Right lobe of liver (tissue), 6 donors: ENCODE measurements around the gene HADHB. TPM values are rescaled to one million over a fixed set of nuclear protein-coding genes. Genes with fewer than 3 reads are reported as not detected.

ENCODE experiments used
- ATAC-seq, 4 donors: fragments of 200-7000 bp; cut with Tn5 transposase; one replicate each; pipeline ENCODE4 v1.9.1; 2020; ENCODE audit warnings: mild to moderate bottlenecking in 4 of 4, moderate library complexity in 4 of 4
- DNase-seq, 3 donors: peaks; one replicate each; pipeline ENCODE4 v3.0.0-alpha.2; 2020
- H3K27ac ChIP-seq, 3 donors: fragments of 200-600 bp; one replicate each; pipeline ENCODE4 v1.8.0; 2022
- H3K27me3 ChIP-seq, 2 donors: fragments of 200-600 bp; one replicate each; pipeline ENCODE4 v1.8.0; 2022
- H3K36me3 ChIP-seq, 4 donors: fragments of 200-600 bp; sonication (generic) in 1 of 4; one replicate each; pipeline versions ENCODE4 v1.5.1 to v1.8.0; 2017 to 2022; ENCODE audit warnings: control low read depth in 1 of 4
- H3K4me1 ChIP-seq, 4 donors: fragments of 200-600 bp; sonication (generic) in 1 of 4; one replicate each; pipeline versions ENCODE4 v1.5.1 to v1.8.0; 2017 to 2022; ENCODE audit warnings: control low read depth in 1 of 4
- H3K4me3 ChIP-seq, 3 donors: fragments of 200-600 bp; one replicate each; pipeline ENCODE4 v1.8.0; 2022
- H3K9me3 ChIP-seq, 4 donors: fragments of 200-600 bp; sonication (generic) in 1 of 4; one replicate each; pipeline versions ENCODE4 v1.5.1 to v1.8.0; 2017 to 2022; ENCODE audit warnings: control low read depth in 1 of 4
- CTCF ChIP-seq, 4 donors: fragments of 200-600 bp in 3 of 4; fragments of 450-650 bp in 1 of 4; IDR thresholded peaks; one replicate each; pipeline versions ENCODE4 v1.5.1 to v1.8.0; 2016 to 2022; ENCODE audit warnings: antibody characterized with exemption in 4 of 4, mild to moderate bottlenecking in 2 of 4
- POLR2A ChIP-seq: fragments of 450-650 bp; IDR thresholded peaks from one replicate; pipeline ENCODE4 v1.6.1; 2017; ENCODE audit warnings: antibody characterized with exemption, mild to moderate bottlenecking
- WGBS: methylation state at CpG from one replicate; pipeline ENCODE4 v1.1.6; 2018; ENCODE audit warnings: low coverage, low lambda C conversion rate; ENCODE audit not compliant: insufficient coverage; ENCODE audit errors: missing lambda C conversion rate; 5-methylcytosine and 5-hydroxymethylcytosine counted together
- intact Hi-C, 2 donors: fragments of 100-400 bp; cut with DNase I; formaldehyde crosslinking; loops; one replicate each; pipeline versions ENCODE4 v1.11.2 to v1.14.1; 2022
- total RNA-seq, 6 experiments: library from RNA; depleted of rRNA in 2 of 6; stranded (reverse); fragments of >200 nt in 2 of 6; fragmentation: NEBNext Ultra II Directional in 3 of 6; extraction: Animal tissue kit (Norgen Biotek cat#: 25700) in 3 of 6; gene quantifications; one replicate each; pipeline versions ENCODE4 v1.1.0 to v1.2.4, GENCODE V29; 2016 to 2023
- donor health status: DM: no; HTN: yes; CAD: no.
- donor health status: DM: no; HTN: no; CAD: no.
- donor health status: DM: no; HTN: no; CAD: no.
- donor health status: DM: no; HTN: yes; CAD: no.
- donor health status: DM: no; HTN: yes; CAD: no.

HADHB gene
- total RNA-seq, 6 experiments from 2014 or later, result 129 to 295 (median 219) TPM

DNA sequence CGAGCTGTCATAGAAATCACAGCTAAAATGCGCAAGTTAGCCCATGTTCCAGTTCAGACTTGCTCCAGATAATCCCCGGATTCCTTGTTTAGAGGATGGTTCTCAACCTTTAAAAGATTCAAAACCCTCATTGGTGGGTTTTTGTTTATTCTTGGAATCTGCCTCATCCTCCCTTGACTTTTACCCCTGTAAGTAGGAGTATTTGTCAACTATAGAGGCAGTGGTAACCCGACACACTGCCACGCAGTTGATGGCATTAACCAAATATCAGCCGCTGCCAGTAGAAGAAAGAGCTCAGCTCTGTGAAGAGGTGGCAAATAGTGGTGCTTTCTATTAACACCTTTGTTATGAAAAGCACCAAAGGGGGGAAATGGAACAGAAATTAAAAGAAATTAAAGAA is 60.8 kb downstream of the HADHB start:
- Histone ChIP-seq H3K27me3 (no peaks in the 10 kb centered on the region), H3K36me3 (no peaks in the 10 kb centered on the region), H3K4me3 (no peak overlapping the region), H3K27ac (no peak overlapping the region), H3K9me3 (no peaks in the 10 kb centered on the region), H3K4me1 (no peaks in the 10 kb centered on the region)
- ATAC-seq (no peak), DNase-seq (no peak)
- TF ChIP-seq POLR2A (no peak), CTCF (IDR thresholded peaks at IDR 0.05) (no peak)
- intact Hi-C loops, result no loop called here
- 85% methylated on average over 6 of the region's 6 CpGs for WGBS

GRCh38 chr2:26309921-26310320 is 65.2 kb downstream of the HADHB start:
- intact Hi-C loops, result no loop called here
- 39% methylated on average over 3 of the region's 10 CpGs for WGBS
- DNase-seq, result no peak
- no peaks in the 10 kb centered on the region for H3K27me3 ChIP-seq
- no peak overlapping the region for H3K27ac ChIP-seq
- H3K9me3 ChIP-seq, result no peaks in the 10 kb centered on the region
- TF ChIP-seq CTCF (IDR thresholded peaks at IDR 0.05), result no peak
- TF ChIP-seq POLR2A, result no peak
- no peak overlapping the region for H3K4me3 ChIP-seq
- ATAC-seq, result no peak
- no peaks in the 10 kb centered on the region for H3K36me3 ChIP-seq
- no peaks in the 10 kb centered on the region for H3K4me1 ChIP-seq

- Histone ChIP-seq H3K9me3 (no peaks in the 10 kb centered on the region), H3K4me1 (no peaks in the 10 kb centered on the region), H3K4me3 (no peak overlapping the region), H3K27me3 (no peaks in the 10 kb centered on the region), H3K27ac (no peak overlapping the region), H3K36me3 (no peaks in the 10 kb centered on the region)
- intact Hi-C loops, result no loop called here
- ATAC-seq, result no peak
- 96% methylated on average over 4 of the region's 9 CpGs for WGBS
- no peak for DNase-seq
- TF ChIP-seq POLR2A, result no peak
- TF ChIP-seq CTCF (IDR thresholded peaks at IDR 0.05), result no peak
These were observed 67.7 kb downstream of the HADHB start for GRCh38 chr2:26312471-26312870.

DNA sequence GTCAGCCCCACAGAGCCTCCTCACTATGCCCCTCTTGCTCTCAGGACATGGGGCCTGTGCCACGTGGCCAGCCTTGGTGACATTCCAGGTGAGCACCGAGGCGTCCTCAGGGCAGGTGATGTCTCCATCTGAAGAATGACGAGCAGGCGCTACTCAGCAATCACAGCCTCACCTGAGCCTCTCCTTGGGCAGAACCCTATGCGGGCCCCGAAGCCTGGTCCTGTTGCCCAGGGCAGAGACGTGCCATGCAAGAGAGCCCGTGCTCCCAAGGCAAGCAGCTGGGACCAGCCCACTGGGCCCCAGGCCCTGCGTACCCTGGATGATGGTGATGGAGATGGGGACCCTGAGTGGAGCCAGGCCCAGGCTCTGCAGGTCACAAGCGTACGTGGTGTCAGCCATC is 68.7 kb downstream of the HADHB start:
- TF ChIP-seq POLR2A (no peak), CTCF (IDR thresholded peaks at IDR 0.05) (no peak)
- Histone ChIP-seq H3K4me3 (no peak overlapping the region), H3K4me1 (no peaks in the 10 kb centered on the region), H3K36me3 (no peaks in the 10 kb centered on the region), H3K27ac (no peak overlapping the region), H3K27me3 (no peaks in the 10 kb centered on the region), H3K9me3 (no peaks in the 10 kb centered on the region)
- DNase-seq (no peak), ATAC-seq (no peak)
- intact Hi-C loops, result no loop called here
- 0% methylated on average over 1 of the region's 12 CpGs for WGBS

- Histone ChIP-seq H3K4me1 (no peaks in the 10 kb centered on the region), H3K27ac (no peak overlapping the region), H3K36me3 (no peaks in the 10 kb centered on the region), H3K27me3 (no peaks in the 10 kb centered on the region), H3K9me3 (no peaks in the 10 kb centered on the region), H3K4me3 (no peak overlapping the region)
- intact Hi-C loops, result no loop called here
- DNase-seq (no peak), ATAC-seq (no peak)
- 81% methylated on average over 3 of the region's 8 CpGs for WGBS
- no peak for TF ChIP-seq POLR2A
- no peak for TF ChIP-seq CTCF (IDR thresholded peaks at IDR 0.05)
These were observed 69.5 kb downstream of the HADHB start for GRCh38 chr2:26314243-26314642.
